GM08714 (cell line): ENCODE measurements around the gene ACD.

ENCODE experiments used
- H3K4me3 ChIP-seq: fragments of 200-500 bp; sonication (Bioruptor generic); 2 replicates; pipeline ENCODE4 v1.5.1; 2014; ENCODE audit warnings: mild to moderate bottlenecking, low read length, inconsistent platforms
- ZNF274 ChIP-seq: IDR thresholded peaks from 2 replicates; pipeline ENCODE4 v1.6.1; 2012; ENCODE audit warnings: mild to moderate bottlenecking, low read depth, low read length

ACD gene

GRCh38 chr16:67668495-67669157 is 8.6 kb upstream of the ACD start:
- no peak overlapping the region for H3K4me3 ChIP-seq
- TF ChIP-seq ZNF274: no peak

GRCh38 chr16:67667817-67668494 is 7.9 kb upstream of the ACD start:
- TF ChIP-seq ZNF274: no peak
- no peak overlapping the region; the same call in 1 of the 2 replicates for H3K4me3 ChIP-seq

GRCh38 chr16:67667453-67667816 is 7.4 kb upstream of the ACD start:
- TF ChIP-seq ZNF274: no peak
- peak overlapping the region; percentile 76; the same call in 1 of the 2 replicates for H3K4me3 ChIP-seq

- no peak for TF ChIP-seq ZNF274
- H3K4me3 ChIP-seq: peak within 1 kb of the TSS; percentile 76; the same call in 1 of the 2 replicates
Measured at GRCh38 chr16:67666559-67667452, 6.7 kb upstream of the ACD start, which contains the start of the genes C16orf86 and ENKD1. Gene C16orf86, plus strand, starts transcription at chr16:67666814. Its CDS starts 157 bp downstream, at chr16:67666971. Gene ENKD1, minus strand, starts transcription at chr16:67666750. Its CDS starts 308 bp downstream, at chr16:67666442.

GRCh38 chr16:67666032-67666551 is 6.0 kb upstream of the ACD start:
- peak overlapping the region; percentile 76; the same call in 1 of the 2 replicates for H3K4me3 ChIP-seq
- no peak for TF ChIP-seq ZNF274

- H3K4me3 ChIP-seq: peak overlapping the region; percentile 76; the same call in 1 of the 2 replicates
- TF ChIP-seq ZNF274: no peak
Measured at GRCh38 chr16:67665598-67665997, 5.5 kb upstream of the ACD start.

GRCh38 chr16:67664871-67665270 is 4.8 kb upstream of the ACD start:
- H3K4me3 ChIP-seq: no peak overlapping the region
- TF ChIP-seq ZNF274: no peak

- no peak for TF ChIP-seq ZNF274
- H3K4me3 ChIP-seq: no peak overlapping the region
Measured at GRCh38 chr16:67664258-67664657, 4.2 kb upstream of the ACD start.

GRCh38 chr16:67663877-67664222 is 3.8 kb upstream of the ACD start:
- H3K4me3 ChIP-seq: no peak overlapping the region
- TF ChIP-seq ZNF274: no peak

- H3K4me3 ChIP-seq: no peak overlapping the region
- no peak for TF ChIP-seq ZNF274
Measured at GRCh38 chr16:67663151-67663876, 3.3 kb upstream of the ACD start.

GRCh38 chr16:67662653-67663010 is 2.6 kb upstream of the ACD start:
- H3K4me3 ChIP-seq: no peak overlapping the region
- TF ChIP-seq ZNF274: no peak

GRCh38 chr16:67661886-67662652 is 2.0 kb upstream of the ACD start:
- TF ChIP-seq ZNF274: no peak
- no peak overlapping the region for H3K4me3 ChIP-seq
